WTC11 (cell line): ENCODE data around the gene LINC01488. TPM values are rescaled to one million over a fixed set of nuclear protein-coding genes. Genes with fewer than 3 reads are reported as not detected.

Experiments
- ATAC-seq: fragments of 200-7000 bp; cut with Tn5 transposase; 2 replicates; pipeline ENCODE4 v1.10.0; 2021; ENCODE audit warnings: mild to moderate bottlenecking, moderate library complexity
- CTCF ChIA-PET: fragments of 300-600 bp; sonication (Branson Sonifier 250); formaldehyde crosslinking; loops from one replicate; lab custom pipeline; 2021; ENCODE audit warnings: antibody characterized with exemption; lab: Charles Lee
- POLR2A ChIA-PET: fragments of 350-600 bp; sonication (Branson Sonifier 250); formaldehyde crosslinking; loops from one replicate; lab custom pipeline; 2021; ENCODE audit warnings: antibody characterized with exemption; lab: Charles Lee
- DNase-seq: peaks from one replicate; pipeline ENCODE4 v3.0.0; 2021; ENCODE audit warnings: low spot score
- H3K27ac Mint-ChIP-seq: 2 replicates; pipeline ENCODE4 v1.8.0; 2021; ENCODE audit warnings: mixed read lengths
- H3K27me3 Mint-ChIP-seq: 2 replicates; pipeline ENCODE4 v1.8.0; 2021; ENCODE audit warnings: low read depth, mild to moderate bottlenecking, moderate library complexity, mixed read lengths
- H3K36me3 Mint-ChIP-seq: 2 replicates; pipeline ENCODE4 v1.8.0; 2021; ENCODE audit warnings: mixed read lengths
- H3K4me1 Mint-ChIP-seq: 2 replicates; pipeline ENCODE4 v1.8.0; 2022; ENCODE audit warnings: mixed read lengths
- H3K4me3 Mint-ChIP-seq: 2 replicates; pipeline ENCODE4 v1.8.0; 2021; ENCODE audit warnings: mild to moderate bottlenecking, moderate library complexity, mixed read lengths
- H3K9me3 Mint-ChIP-seq: 2 replicates; pipeline ENCODE4 v1.8.0; 2021; ENCODE audit warnings: mixed read lengths
- AR ChIP-seq: fragments of 250-450 bp; sonication (Bioruptor Pico); IDR thresholded peaks from 2 replicates; pipeline ENCODE4 v1.9.0; 2021; ENCODE audit warnings: mild to moderate bottlenecking
- CDX4 ChIP-seq: fragments of 250-450 bp; sonication (Bioruptor Pico); IDR thresholded peaks from 2 replicates; pipeline ENCODE4 v1.9.0; 2021; ENCODE audit warnings: moderate library complexity, mild to moderate bottlenecking, inconsistent platforms, borderline replicate concordance
- GRHL2 ChIP-seq: fragments of 250-450 bp; sonication (Bioruptor Pico); IDR thresholded peaks from 2 replicates; pipeline ENCODE4 v1.8.0; 2022; ENCODE audit warnings: mild to moderate bottlenecking, moderate library complexity; ENCODE audit not compliant: insufficient replicate concordance, severe bottlenecking
- GTF2I ChIP-seq: fragments of 250-450 bp; sonication (Bioruptor Pico); conservative IDR thresholded peaks from 2 replicates; pipeline ENCODE4 v1.4.0; 2021; ENCODE audit warnings: mild to moderate bottlenecking
- JAZF1 ChIP-seq: fragments of 250-450 bp; sonication (Bioruptor Pico); IDR thresholded peaks from 2 replicates; pipeline ENCODE4 v1.9.0; 2021; ENCODE audit warnings: moderate library complexity, mild to moderate bottlenecking, inconsistent platforms
- JUN ChIP-seq: sonication (generic); formaldehyde crosslinking; IDR thresholded peaks from 2 replicates; pipeline ENCODE4 v1.8.0; 2023; ENCODE audit warnings: mild to moderate bottlenecking, missing genetic modification reagents
- KAT7 ChIP-seq: sonication (generic); formaldehyde crosslinking; IDR thresholded peaks from 2 replicates; pipeline ENCODE4 v1.8.1; 2023; ENCODE audit warnings: missing genetic modification reagents, mild to moderate bottlenecking, borderline replicate concordance
- MYBL2 ChIP-seq: sonication (generic); formaldehyde crosslinking; IDR thresholded peaks from 2 replicates; pipeline ENCODE4 v1.8.1; 2023; ENCODE audit warnings: mild to moderate bottlenecking, moderate library complexity, missing genetic modification reagents
- NFYB ChIP-seq: sonication (generic); formaldehyde crosslinking; conservative IDR thresholded peaks from 2 replicates; pipeline ENCODE4 v1.8.0; 2022; ENCODE audit warnings: low read depth, missing genetic modification reagents
- NR3C1 ChIP-seq: sonication (generic); formaldehyde crosslinking; conservative IDR thresholded peaks from 2 replicates; pipeline ENCODE4 v1.8.1; 2023; ENCODE audit warnings: low read depth, mild to moderate bottlenecking, missing genetic modification reagents
- OVOL2 ChIP-seq: fragments of 250-450 bp; sonication (Bioruptor Pico); IDR thresholded peaks from 2 replicates; pipeline ENCODE4 v1.9.0; 2021; ENCODE audit warnings: mild to moderate bottlenecking, borderline replicate concordance
- PRRX2 ChIP-seq: fragments of 250-450 bp; sonication (Bioruptor Pico); IDR thresholded peaks from 2 replicates; pipeline ENCODE4 v1.8.0; 2021; ENCODE audit warnings: mild to moderate bottlenecking
- USF2 ChIP-seq: sonication (generic); formaldehyde crosslinking; IDR thresholded peaks from 2 replicates; pipeline ENCODE4 v1.8.1; 2023; ENCODE audit warnings: mild to moderate bottlenecking, missing genetic modification reagents, moderate library complexity
- ZNF138 ChIP-seq: sonication (generic); formaldehyde crosslinking; conservative IDR thresholded peaks from 2 replicates; pipeline ENCODE4 v1.8.1; 2022; ENCODE audit warnings: mild to moderate bottlenecking, moderate library complexity, missing genetic modification reagents
- total RNA-seq: library from RNA; stranded (reverse); gene quantifications from 3 replicates; pipeline ENCODE4 v1.2.3, GENCODE V29; 2021
- TF ChIP-seq, protein P1 (sequence below): fragments of 250-450 bp; sonication (Bioruptor Pico); conservative IDR thresholded peaks from 2 replicates; pipeline ENCODE4 v1.9.0; 2021; ENCODE audit warnings: mild to moderate bottlenecking
- TF ChIP-seq, protein P2 (sequence below): fragments of 250-450 bp; sonication (Bioruptor Pico); IDR thresholded peaks from 2 replicates; pipeline ENCODE4 v2.1.2; 2022; ENCODE audit warnings: mild to moderate bottlenecking, moderate library complexity
- TF ChIP-seq, protein P3 (sequence below): sonication (generic); formaldehyde crosslinking; IDR thresholded peaks from 2 replicates; pipeline ENCODE4 v1.8.0; 2023; ENCODE audit warnings: mild to moderate bottlenecking, missing genetic modification reagents

LINC01488 gene
- total RNA-seq, 1 experiment from 2014 or later, result not detected

GRCh38 chr11:69504576-69505335 lies 23.3 kb downstream of the LINC01488 start:
- ATAC-seq (no peak), DNase-seq (no peak)
- Mint-ChIP-seq H3K4me3 (no peak overlapping the region), H3K4me1 (no peaks in the 10 kb centered on the region), H3K36me3 (no peaks in the 10 kb centered on the region), H3K27ac (no peak overlapping the region; the same call in 1 of the 2 replicates), H3K9me3 (peaks cover 27% of the 10 kb centered on the region), H3K27me3 (no peaks in the 10 kb centered on the region)
- POLR2A ChIA-PET, result no interaction called here
- CTCF ChIA-PET, result no interaction called here
- TF ChIP-seq, protein P1, sequence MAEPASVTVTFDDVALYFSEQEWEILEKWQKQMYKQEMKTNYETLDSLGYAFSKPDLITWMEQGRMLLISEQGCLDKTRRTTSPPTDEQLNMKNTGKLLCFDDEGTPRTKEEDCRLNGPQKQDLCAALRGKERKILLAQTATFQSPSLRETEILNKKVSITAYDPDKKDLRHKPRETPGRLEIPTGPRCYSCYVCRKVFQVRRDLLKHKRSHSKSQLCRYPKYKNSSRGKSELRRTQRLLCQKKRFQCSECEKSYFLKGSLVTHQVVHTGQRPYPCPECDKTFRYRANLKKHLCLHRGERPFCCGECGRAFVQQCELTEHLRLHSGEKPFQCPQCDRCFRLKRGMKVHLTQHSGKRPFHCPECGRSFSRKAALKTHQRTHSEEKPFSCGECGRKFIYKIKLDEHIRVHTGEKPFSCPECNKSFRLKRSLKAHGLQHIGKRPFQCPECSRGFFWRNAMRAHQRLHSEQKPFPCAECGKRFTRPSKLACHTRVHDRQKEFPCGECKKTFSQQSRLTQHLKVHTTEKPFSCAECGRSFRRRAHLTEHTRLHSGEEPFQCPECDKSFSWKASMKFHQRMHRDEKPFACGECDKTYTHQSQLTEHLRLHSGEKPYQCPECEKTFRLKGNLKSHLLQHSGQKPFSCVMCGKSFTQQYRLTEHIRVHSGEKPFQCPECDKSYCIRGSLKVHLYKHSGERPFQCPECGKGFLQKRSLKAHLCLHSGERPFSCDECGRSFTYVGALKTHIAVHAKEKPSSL, result no peak
- TF ChIP-seq GRHL2 (CRISPR knock-in tag), result no peak
- TF ChIP-seq, protein P2, sequence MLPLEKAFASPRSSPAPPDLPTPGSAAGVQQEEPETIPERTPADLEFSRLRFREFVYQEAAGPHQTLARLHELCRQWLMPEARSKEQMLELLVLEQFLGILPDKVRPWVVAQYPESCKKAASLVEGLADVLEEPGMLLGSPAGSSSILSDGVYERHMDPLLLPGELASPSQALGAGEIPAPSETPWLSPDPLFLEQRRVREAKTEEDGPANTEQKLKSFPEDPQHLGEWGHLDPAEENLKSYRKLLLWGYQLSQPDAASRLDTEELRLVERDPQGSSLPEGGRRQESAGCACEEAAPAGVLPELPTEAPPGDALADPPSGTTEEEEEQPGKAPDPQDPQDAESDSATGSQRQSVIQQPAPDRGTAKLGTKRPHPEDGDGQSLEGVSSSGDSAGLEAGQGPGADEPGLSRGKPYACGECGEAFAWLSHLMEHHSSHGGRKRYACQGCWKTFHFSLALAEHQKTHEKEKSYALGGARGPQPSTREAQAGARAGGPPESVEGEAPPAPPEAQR, result no peak

DNA sequence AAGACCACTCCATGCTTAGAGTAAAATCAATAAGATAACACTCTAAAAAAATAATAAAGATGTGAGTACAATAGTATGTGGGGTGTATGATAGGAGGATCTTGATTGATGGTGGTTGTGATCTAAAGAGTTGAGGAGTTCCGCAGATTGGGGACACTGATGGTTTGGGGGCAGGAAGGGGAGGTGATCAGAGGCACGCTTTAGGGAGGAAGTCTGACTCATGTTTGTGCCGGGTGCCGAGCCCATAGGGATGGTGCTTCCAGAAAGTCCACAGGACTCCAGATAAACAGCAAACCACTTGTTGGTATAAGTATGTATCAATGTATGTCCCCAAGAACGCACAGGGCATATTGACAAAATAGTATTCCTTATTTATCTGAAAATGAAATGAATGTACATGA lies 27.5 kb downstream of the LINC01488 start:
- no peak for TF ChIP-seq KAT7
- TF ChIP-seq NFYB (CRISPR knock-in tag), result no peak
- TF ChIP-seq NR3C1 (CRISPR knock-in tag), result no peak
- TF ChIP-seq JUN (CRISPR knock-in tag), result no peak
- TF ChIP-seq OVOL2 (CRISPR knock-in tag), result no peak
- TF ChIP-seq GTF2I, result no peak
- TF ChIP-seq MYBL2, result no peak
- no peak for TF ChIP-seq ZNF138 (CRISPR knock-in tag)
- TF ChIP-seq CDX4 (CRISPR knock-in tag), result no peak
- TF ChIP-seq PRRX2 (CRISPR knock-in tag), result no peak
- TF ChIP-seq, protein P3, sequence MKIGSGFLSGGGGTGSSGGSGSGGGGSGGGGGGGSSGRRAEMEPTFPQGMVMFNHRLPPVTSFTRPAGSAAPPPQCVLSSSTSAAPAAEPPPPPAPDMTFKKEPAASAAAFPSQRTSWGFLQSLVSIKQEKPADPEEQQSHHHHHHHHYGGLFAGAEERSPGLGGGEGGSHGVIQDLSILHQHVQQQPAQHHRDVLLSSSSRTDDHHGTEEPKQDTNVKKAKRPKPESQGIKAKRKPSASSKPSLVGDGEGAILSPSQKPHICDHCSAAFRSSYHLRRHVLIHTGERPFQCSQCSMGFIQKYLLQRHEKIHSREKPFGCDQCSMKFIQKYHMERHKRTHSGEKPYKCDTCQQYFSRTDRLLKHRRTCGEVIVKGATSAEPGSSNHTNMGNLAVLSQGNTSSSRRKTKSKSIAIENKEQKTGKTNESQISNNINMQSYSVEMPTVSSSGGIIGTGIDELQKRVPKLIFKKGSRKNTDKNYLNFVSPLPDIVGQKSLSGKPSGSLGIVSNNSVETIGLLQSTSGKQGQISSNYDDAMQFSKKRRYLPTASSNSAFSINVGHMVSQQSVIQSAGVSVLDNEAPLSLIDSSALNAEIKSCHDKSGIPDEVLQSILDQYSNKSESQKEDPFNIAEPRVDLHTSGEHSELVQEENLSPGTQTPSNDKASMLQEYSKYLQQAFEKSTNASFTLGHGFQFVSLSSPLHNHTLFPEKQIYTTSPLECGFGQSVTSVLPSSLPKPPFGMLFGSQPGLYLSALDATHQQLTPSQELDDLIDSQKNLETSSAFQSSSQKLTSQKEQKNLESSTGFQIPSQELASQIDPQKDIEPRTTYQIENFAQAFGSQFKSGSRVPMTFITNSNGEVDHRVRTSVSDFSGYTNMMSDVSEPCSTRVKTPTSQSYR (CRISPR knock-in tag), result no peak
- no peak for TF ChIP-seq AR (CRISPR knock-in tag)
- TF ChIP-seq USF2, result no peak
- TF ChIP-seq JAZF1, result no peak
- peaks cover 3% of the 10 kb centered on the region; the same call in 1 of the 2 replicates for H3K4me1 Mint-ChIP-seq
- H3K9me3 Mint-ChIP-seq, result peaks cover 27% of the 10 kb centered on the region
- DNase-seq (no peak), ATAC-seq (no peak)
- CTCF ChIA-PET, result no interaction called here
- H3K27me3 Mint-ChIP-seq, result no peaks in the 10 kb centered on the region
- no peak overlapping the region for H3K4me3 Mint-ChIP-seq
- no peak overlapping the region for H3K27ac Mint-ChIP-seq
- POLR2A ChIA-PET, result no interaction called here
- H3K36me3 Mint-ChIP-seq, result no peaks in the 10 kb centered on the region
